ENCODE data around the gene SLC16A7. TPM values are rescaled to one million over a fixed set of nuclear protein-coding genes. Genes with fewer than 3 reads are reported as not detected.
"Not testable (repeated sequence)": the region's sequence is repeated elsewhere in the genome, so short reads cannot be mapped to it uniquely, and the experiment has no call there.

The SLC16A7 gene
- total RNA-seq, 2 experiments from 2014 or later: 27.5 to 27.8 TPM

DNA sequence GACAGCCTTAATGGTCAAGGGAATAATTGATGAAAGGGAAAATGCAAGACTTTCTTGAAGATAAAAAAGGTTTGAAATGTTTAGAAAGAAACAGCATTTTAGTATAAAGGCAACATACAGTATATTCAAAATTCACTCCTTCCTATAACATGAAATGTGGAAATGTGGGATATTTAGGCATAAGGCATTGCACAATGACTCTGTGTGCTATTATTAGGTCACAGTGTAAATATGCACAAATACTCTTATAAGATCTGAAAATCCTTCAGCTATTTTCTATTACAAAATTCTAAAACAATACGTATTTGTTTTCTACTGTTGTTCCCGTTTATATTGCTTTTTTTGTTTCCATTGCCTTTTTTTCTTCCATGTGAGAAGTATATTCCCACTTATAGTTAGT lies 127.7 kb downstream of the SLC16A7 start:
- Mint-ChIP-seq H3K27me3 (ENCODE audit: low read depth) (no peaks in the 10 kb centered on the region), H3K27ac (no peak overlapping the region), H3K9me3 (no peaks in the 10 kb centered on the region), H3K4me3 (no peak overlapping the region), H3K4me1 (ENCODE audit: low read depth) (no peaks in the 10 kb centered on the region), H3K36me3 (ENCODE audit: low read depth) (peaks cover 15% of the 10 kb centered on the region)
- CTCF ChIA-PET: no interaction called here
- intact Hi-C loops (cut with micrococcal nuclease): no loop called here
- no peak for DNase-seq

DNA sequence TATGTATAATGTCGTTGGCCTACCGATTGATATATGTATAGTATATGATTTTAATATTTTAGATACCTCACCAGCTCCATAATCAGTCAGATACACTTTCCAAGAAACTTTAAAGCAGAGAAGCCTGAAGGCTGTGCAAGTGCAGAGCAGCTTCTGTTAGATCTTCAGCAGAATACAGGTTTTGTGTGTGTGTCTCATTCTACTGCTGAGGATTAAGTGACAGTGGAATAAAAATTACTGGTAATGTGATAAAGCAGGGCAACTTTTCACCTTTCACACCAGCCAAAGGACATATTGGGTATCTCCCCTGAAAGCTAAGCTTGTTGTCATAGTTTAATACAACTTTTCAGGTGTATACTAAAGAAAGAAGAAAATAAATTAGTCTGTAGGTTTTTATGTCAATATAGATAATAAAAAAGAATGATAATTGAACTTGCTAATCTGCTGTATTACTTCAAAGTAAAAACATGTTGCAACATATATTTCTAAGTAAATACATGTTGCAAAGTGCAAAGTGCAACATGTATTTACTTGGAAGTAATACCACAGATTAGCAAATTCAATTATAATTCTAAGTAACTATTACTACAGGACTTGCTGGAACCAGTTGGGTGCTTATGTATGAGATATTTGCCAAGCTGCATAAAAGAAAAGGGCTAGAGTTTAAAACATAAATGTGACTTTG lies 128.3 kb downstream of the SLC16A7 start:
- Mint-ChIP-seq H3K36me3 (ENCODE audit: low read depth) (peaks cover 10% of the 10 kb centered on the region), H3K27ac (no peak overlapping the region), H3K4me3 (no peak overlapping the region), H3K27me3 (ENCODE audit: low read depth) (no peaks in the 10 kb centered on the region), H3K4me1 (ENCODE audit: low read depth) (no peaks in the 10 kb centered on the region), H3K9me3 (no peaks in the 10 kb centered on the region)
- no peak for DNase-seq
- intact Hi-C loops (cut with micrococcal nuclease): no loop called here
- CTCF ChIA-PET: no interaction called here

DNA sequence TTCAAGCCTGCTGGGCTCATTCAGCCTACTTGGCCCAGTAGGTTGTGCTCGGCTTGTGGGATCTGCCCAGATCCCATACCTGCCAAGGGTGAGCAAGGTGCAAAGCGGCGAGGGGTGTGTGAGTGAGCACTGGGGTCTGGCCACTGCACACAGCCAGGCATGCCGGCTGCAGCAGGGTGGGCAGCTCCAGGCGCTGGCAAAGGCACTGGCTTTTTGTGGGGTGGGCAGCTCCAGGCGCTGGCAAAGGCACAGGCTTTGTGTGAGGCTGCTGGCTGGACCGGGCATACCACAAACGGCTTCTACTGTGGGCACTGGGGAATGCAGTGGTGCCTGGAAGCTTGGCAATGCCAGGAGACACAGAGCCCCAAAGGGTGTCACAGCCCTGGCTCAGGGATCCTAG lies 137.4 kb downstream of the SLC16A7 start:
- H3K4me1 Mint-ChIP-seq (ENCODE audit: low read depth): peaks cover 6% of the 10 kb centered on the region
- no peak for DNase-seq
- no peaks in the 10 kb centered on the region for H3K27me3 Mint-ChIP-seq (ENCODE audit: low read depth)
- CTCF ChIA-PET: no interaction called here
- H3K9me3 Mint-ChIP-seq: peaks cover under 1% of the 10 kb centered on the region
- intact Hi-C loops (cut with micrococcal nuclease): no loop called here
- no peak overlapping the region for H3K27ac Mint-ChIP-seq
- H3K4me3 Mint-ChIP-seq: no peak overlapping the region
- H3K36me3 Mint-ChIP-seq (ENCODE audit: low read depth): peaks cover 27% of the 10 kb centered on the region

DNA sequence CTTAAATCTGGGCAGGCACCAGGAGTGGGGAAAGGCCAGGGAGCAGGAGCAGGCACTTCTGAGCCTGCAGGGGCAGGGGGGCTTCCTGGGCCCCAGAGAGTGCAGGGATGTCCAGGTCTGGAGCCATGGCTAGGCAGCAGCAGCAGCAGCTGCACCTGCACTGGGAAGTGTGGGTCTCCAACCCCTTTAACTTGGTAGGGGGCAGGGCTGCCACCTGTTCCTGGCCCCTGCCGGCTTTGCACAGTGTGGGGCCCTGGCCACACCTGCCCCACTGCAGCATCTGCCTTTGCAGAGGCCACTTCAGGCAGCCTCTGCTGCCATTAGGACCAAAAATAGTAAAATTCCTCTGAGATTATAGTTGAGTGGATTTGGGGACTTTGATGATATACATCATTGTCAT lies 138.5 kb downstream of the SLC16A7 start:
- Mint-ChIP-seq H3K27me3 (ENCODE audit: low read depth) (no peaks in the 10 kb centered on the region), H3K4me3 (no peak overlapping the region), H3K4me1 (ENCODE audit: low read depth) (peaks cover 6% of the 10 kb centered on the region), H3K9me3 (peaks cover 1% of the 10 kb centered on the region), H3K27ac (no peak overlapping the region), H3K36me3 (ENCODE audit: low read depth) (peaks cover 30% of the 10 kb centered on the region)
- no peak for DNase-seq
- intact Hi-C loops (cut with micrococcal nuclease): no loop called here
- CTCF ChIA-PET: no interaction called here

DNA sequence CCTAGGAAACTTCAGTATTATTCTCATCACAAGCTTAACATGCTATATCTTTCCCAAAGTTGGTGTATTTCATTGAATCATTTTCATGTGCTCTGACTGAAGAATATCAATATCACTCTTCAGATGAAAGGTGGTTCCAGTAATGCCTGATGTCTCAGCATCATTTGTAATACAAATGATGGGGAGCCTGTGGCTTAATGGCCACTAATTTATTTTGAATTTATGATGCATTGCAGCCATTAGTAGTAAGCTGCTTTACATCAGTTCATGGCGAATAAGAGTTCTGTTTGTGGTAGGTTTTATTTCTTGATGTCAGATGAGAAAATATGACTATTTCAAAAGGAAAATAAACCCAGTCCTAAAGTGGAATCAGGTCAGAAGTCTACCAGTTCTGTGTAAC lies 139.4 kb downstream of the SLC16A7 start:
- no peak for DNase-seq
- H3K4me3 Mint-ChIP-seq: no peak overlapping the region
- H3K9me3 Mint-ChIP-seq: peaks cover 2% of the 10 kb centered on the region
- intact Hi-C loops (cut with micrococcal nuclease): no loop called here
- peaks cover 6% of the 10 kb centered on the region for H3K4me1 Mint-ChIP-seq (ENCODE audit: low read depth)
- H3K27ac Mint-ChIP-seq: no peak overlapping the region
- no peaks in the 10 kb centered on the region for H3K27me3 Mint-ChIP-seq (ENCODE audit: low read depth)
- CTCF ChIA-PET: no interaction called here
- peaks cover 30% of the 10 kb centered on the region for H3K36me3 Mint-ChIP-seq (ENCODE audit: low read depth)

DNA sequence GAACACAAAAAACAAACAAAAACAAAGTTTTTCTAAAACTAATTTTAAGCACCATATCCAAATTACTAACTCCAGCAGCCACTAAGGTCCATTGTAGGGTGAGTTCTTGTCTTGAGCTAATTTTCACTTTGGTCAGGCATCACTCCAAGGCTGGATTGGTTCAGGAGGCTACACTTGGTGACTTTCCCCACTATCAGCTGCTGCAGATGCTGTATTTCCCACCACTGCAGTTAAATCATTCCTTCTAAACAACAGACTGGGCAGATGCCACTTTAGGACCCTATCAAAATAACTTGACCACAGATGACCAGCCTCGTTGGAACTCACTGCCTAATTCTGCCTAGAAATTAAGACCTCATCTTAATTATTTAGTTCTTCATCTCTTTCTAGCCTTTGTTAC lies 140.5 kb downstream of the SLC16A7 start:
- no peak overlapping the region for H3K4me3 Mint-ChIP-seq
- H3K27ac Mint-ChIP-seq: no peak overlapping the region
- peaks cover 34% of the 10 kb centered on the region for H3K36me3 Mint-ChIP-seq (ENCODE audit: low read depth)
- DNase-seq: no peak
- intact Hi-C loops (cut with micrococcal nuclease): no loop called here
- no peaks in the 10 kb centered on the region for H3K27me3 Mint-ChIP-seq (ENCODE audit: low read depth)
- H3K4me1 Mint-ChIP-seq (ENCODE audit: low read depth): peaks cover 6% of the 10 kb centered on the region
- CTCF ChIA-PET: no interaction called here
- H3K9me3 Mint-ChIP-seq: peaks cover 3% of the 10 kb centered on the region

DNA sequence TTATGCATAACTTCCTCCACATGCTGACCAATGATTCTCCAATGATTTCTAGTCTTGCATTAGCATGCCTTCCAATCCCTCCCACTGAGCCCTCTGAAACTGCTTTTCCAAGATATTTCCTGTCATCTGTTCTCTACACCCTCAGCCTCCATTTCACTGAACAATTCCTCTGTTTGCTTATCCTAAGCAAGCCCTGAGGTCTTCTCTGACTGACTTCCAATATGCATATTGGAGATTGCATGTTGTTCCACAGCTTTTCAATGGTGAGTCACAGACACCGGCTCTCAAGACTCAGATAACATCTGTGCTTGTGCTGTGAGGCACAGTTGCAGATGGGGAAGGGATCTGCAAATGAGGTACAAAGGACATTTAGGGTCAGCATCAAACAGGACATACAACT lies 141.0 kb downstream of the SLC16A7 start:
- Mint-ChIP-seq H3K9me3 (peaks cover 3% of the 10 kb centered on the region), H3K4me1 (ENCODE audit: low read depth) (peaks cover 6% of the 10 kb centered on the region), H3K27ac (no peak overlapping the region), H3K27me3 (ENCODE audit: low read depth) (no peaks in the 10 kb centered on the region), H3K4me3 (no peak overlapping the region), H3K36me3 (ENCODE audit: low read depth) (peaks cover 34% of the 10 kb centered on the region)
- CTCF ChIA-PET: no interaction called here
- DNase-seq: no peak
- intact Hi-C loops (cut with micrococcal nuclease): no loop called here

DNA sequence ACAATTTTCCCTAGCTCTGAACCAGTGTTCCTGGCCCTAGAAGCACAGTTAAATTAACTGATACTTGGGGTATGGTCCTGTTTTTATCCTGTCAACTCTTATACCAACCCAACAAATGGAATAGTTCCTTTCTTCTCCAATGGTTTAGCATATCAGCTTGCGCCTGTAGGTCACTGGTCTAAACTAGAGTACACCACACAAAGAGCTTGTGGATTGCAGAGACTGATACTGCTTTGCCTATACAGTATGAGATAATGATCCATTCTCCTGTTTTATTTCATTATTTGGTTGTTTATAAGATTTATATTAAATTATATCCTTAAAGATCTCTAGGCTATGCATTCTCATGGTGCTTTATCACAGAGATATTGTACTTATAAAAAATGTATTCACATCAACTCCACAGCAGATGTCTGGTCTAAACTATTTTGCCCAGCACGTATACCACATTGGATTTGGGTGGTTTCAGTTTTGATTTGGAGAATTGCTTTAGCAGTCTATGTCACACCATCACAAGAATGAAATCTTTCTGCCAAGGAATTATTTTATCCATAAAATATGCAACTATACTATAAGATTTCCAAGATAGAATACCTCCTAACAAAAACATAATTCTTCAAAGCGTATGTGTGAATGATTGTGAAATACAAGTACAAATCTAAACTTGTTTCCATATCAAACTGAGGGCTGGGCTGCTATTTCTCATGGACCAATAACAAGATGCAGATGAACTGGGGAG lies 142.1 kb downstream of the SLC16A7 start:
- CTCF ChIA-PET: interaction anchor here (0.7 kb wide), 1 partner anchor 432 kb away, joined by 6 read pairs; no protein-coding TSS in a partner anchor
- intact Hi-C loops (cut with micrococcal nuclease): no loop called here
- Mint-ChIP-seq H3K9me3 (peaks cover 3% of the 10 kb centered on the region), H3K36me3 (ENCODE audit: low read depth) (peaks cover 32% of the 10 kb centered on the region), H3K27me3 (ENCODE audit: low read depth) (no peaks in the 10 kb centered on the region), H3K4me1 (ENCODE audit: low read depth) (peaks cover 8% of the 10 kb centered on the region), H3K27ac (no peak overlapping the region), H3K4me3 (no peak overlapping the region)
- DNase-seq: no peak

DNA sequence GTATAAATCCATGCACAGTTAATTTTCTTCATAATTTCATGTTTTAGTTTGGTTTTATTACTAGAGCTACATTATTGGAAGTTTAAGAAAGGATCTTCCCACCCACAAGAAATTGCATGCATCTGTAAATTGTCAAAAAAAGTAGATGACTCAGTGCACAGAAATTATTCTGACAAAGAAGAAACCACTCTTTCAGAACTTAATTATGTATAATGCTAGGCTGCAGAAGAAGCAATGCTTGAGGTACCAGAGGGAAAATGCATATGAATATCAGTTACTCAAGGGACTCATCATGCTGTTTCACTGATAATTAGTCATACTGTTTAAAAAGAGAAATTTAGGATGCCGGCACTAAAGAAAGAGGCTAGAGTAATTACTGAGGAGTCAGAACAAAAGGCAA lies 147.0 kb downstream of the SLC16A7 start:
- H3K36me3 Mint-ChIP-seq (ENCODE audit: low read depth): peaks cover 43% of the 10 kb centered on the region
- CTCF ChIA-PET: no interaction called here
- H3K27me3 Mint-ChIP-seq (ENCODE audit: low read depth): no peaks in the 10 kb centered on the region
- H3K4me3 Mint-ChIP-seq: no peak overlapping the region
- DNase-seq: no peak
- no peak overlapping the region for H3K27ac Mint-ChIP-seq
- H3K9me3 Mint-ChIP-seq: peaks cover 3% of the 10 kb centered on the region
- peaks cover 3% of the 10 kb centered on the region for H3K4me1 Mint-ChIP-seq (ENCODE audit: low read depth)
- intact Hi-C loops (cut with micrococcal nuclease): no loop called here

DNA sequence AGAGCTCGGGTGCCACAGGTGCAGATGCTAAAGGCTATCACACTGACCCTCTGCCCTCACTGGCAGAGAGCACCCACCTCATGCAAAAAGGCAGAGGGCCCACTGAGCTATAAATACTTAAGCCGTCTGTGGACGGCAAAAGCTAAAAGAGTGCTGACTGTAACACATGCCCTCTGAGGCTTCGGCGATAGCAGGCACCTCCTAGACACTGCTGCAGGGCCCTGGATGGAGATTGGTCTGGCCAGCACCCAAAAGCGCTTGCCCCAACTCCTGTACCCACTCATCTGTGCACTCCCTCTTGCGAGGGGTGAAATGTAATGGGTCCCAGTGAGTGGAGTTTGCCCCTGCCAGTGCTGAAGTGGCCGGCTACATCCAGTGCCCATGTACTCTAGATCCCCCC lies 148.7 kb downstream of the SLC16A7 start:
- DNase-seq: no peak
- Mint-ChIP-seq H3K4me3 (no peak overlapping the region), H3K27me3 (ENCODE audit: low read depth) (no peaks in the 10 kb centered on the region), H3K4me1 (ENCODE audit: low read depth) (peaks cover 3% of the 10 kb centered on the region), H3K27ac (no peak overlapping the region), H3K9me3 (peaks cover 1% of the 10 kb centered on the region), H3K36me3 (ENCODE audit: low read depth) (peaks cover 47% of the 10 kb centered on the region)
- CTCF ChIA-PET: no interaction called here
- intact Hi-C loops (cut with micrococcal nuclease): no loop called here

DNA sequence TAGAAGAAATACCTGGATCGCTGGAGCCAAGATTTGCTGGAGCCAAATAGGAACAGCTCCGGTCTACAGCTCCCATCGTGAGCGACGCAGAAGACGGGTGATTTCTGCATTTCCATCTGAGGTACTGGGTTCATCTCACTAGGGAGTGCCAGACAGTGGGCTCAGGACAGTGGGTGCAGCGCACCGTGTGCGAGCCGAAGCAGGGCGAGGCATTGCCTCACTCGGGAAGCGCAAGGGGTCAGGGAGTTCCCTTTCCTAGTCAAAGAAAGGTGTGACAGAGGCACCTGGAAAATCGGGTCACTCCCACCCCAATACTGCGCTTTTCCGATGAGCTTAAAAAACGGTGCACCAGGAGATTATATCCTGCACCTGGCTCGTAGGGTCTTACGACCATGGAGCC lies 155.3 kb downstream of the SLC16A7 start:
- CTCF ChIA-PET; H3K4me1 Mint-ChIP-seq (ENCODE audit: low read depth); intact Hi-C loops (cut with micrococcal nuclease); DNase-seq; H3K27ac Mint-ChIP-seq; H3K27me3 Mint-ChIP-seq (ENCODE audit: low read depth); H3K4me3 Mint-ChIP-seq: not testable (repeated sequence)
- peaks cover 14% of the 10 kb centered on the region for H3K9me3 Mint-ChIP-seq
- peaks cover 40% of the 10 kb centered on the region for H3K36me3 Mint-ChIP-seq (ENCODE audit: low read depth)

DNA sequence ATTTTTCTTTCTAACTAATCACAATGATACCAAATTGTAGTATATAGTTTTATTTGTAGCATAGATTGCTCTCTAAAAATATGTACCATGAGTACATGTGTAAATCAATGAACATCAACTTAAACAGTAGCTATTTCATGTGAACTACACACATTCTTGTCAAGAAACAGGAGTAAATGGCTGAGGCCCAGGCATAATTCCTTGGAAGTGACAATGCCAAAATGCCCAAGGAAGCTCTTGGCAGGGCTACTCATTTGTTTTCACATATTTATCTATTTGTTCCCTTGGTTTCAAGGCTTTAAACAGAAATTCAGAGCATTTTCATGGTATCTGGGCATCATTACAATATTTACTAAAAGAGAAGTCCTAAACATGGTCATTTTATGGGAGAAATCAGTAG lies 165.7 kb downstream of the SLC16A7 start:
- CTCF ChIA-PET: no interaction called here
- H3K27me3 Mint-ChIP-seq (ENCODE audit: low read depth): no peaks in the 10 kb centered on the region

DNA sequence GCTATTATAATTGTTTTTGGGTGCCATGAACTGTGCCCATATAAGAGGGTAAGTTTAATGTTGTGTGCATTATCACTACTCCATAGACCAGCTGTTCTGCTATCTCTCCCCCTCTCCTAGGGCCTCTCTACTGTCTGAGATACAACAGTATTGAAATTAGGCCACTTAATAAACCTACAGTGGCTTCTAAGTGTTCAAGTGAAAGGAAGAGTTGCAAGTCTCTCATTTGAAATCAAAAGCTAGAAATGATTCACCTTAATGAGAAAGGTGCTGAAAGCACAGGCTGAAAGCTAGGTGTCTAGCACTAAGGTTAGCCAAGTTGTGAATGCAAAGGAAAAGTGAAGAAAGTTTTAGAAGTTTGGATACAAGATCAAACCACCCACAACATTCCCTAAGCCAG lies 168.0 kb downstream of the SLC16A7 start:
- CTCF ChIA-PET: no interaction called here
- peaks cover 11% of the 10 kb centered on the region for H3K4me1 Mint-ChIP-seq (ENCODE audit: low read depth)
- H3K9me3 Mint-ChIP-seq: no peaks in the 10 kb centered on the region
- no peaks in the 10 kb centered on the region for H3K27me3 Mint-ChIP-seq (ENCODE audit: low read depth)
- peaks cover 17% of the 10 kb centered on the region for H3K36me3 Mint-ChIP-seq (ENCODE audit: low read depth)
- no peak overlapping the region for H3K27ac Mint-ChIP-seq
- DNase-seq: no peak
- intact Hi-C loops (cut with micrococcal nuclease): no loop called here
- H3K4me3 Mint-ChIP-seq: no peak overlapping the region

More for the DNA sequence above, 165.7 kb downstream of the SLC16A7 start:
- no peak for DNase-seq
- H3K4me1 Mint-ChIP-seq (ENCODE audit: low read depth): peaks cover 4% of the 10 kb centered on the region
- H3K4me3 Mint-ChIP-seq: no peak overlapping the region
- intact Hi-C loops (cut with micrococcal nuclease): no loop called here
- peaks cover 8% of the 10 kb centered on the region for H3K36me3 Mint-ChIP-seq (ENCODE audit: low read depth)
- H3K9me3 Mint-ChIP-seq: no peaks in the 10 kb centered on the region
- H3K27ac Mint-ChIP-seq: no peak overlapping the region

Data from activated naive CD4-positive, alpha-beta T cell treated with anti-CD3 and anti-CD28 coated beads for 36 hours (primary cell).